H4 (cell line): Measurements from ENCODE around the gene CEP97. TPM values are rescaled to one million over a fixed set of nuclear protein-coding genes. Genes with fewer than 3 reads are reported as not detected.
A peak's percentile ranks its signal among the peaks of the same experiment; 100 is the strongest.
"Not testable (repeated sequence)": the region's sequence is repeated elsewhere in the genome, so short reads cannot be mapped to it uniquely, and the experiment has no call there.

Experiments
- DNase-seq: peaks from one replicate; pipeline ENCODE4 v3.0.0-alpha.2; 2015; ENCODE audit warnings: low spot score
- total RNA-seq: library from RNA; depleted of rRNA; stranded (reverse); fragments of >200 nt; shearing (Covaris generic); gene quantifications from 2 replicates; pipeline ENCODE4 v1.2.3, GENCODE V29; 2014

CEP97 gene
- total RNA-seq, 1 experiment from 2014 or later = 12.3 TPM

- DNase-seq = no peak
These were observed 37.7 kb downstream of the CEP97 start for GRCh38 chr3:101762041-101762646.

DNA sequence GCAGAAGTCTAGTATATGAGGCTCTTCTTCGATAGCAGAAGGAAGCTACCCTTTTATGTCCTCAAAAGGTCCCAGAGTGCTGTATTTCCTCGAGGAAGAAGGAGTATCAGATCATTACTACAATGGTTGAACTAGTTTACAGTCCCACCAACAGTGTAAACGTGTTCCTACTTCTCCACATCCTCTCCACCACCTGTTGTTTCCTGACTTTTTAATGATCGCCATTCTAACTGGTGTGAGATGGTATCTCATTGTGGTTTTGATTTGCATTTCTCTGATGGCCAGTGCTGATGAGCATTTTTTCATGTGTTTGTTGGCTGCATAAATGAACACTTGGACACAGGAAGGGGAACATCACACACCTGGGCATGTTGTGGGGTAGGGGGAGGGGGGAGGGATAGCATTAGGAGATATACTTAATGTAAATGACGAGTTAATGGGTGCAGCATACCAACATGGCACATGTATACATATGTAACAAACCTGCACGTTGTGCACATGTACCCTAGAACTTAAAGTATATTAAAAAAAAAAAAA, 53.4 kb downstream of the CEP97 start:
- not testable (repeated sequence) for DNase-seq

- no peak for DNase-seq
These were observed 54.1 kb downstream of the CEP97 start for GRCh38 chr3:101778385-101779046.

DNA sequence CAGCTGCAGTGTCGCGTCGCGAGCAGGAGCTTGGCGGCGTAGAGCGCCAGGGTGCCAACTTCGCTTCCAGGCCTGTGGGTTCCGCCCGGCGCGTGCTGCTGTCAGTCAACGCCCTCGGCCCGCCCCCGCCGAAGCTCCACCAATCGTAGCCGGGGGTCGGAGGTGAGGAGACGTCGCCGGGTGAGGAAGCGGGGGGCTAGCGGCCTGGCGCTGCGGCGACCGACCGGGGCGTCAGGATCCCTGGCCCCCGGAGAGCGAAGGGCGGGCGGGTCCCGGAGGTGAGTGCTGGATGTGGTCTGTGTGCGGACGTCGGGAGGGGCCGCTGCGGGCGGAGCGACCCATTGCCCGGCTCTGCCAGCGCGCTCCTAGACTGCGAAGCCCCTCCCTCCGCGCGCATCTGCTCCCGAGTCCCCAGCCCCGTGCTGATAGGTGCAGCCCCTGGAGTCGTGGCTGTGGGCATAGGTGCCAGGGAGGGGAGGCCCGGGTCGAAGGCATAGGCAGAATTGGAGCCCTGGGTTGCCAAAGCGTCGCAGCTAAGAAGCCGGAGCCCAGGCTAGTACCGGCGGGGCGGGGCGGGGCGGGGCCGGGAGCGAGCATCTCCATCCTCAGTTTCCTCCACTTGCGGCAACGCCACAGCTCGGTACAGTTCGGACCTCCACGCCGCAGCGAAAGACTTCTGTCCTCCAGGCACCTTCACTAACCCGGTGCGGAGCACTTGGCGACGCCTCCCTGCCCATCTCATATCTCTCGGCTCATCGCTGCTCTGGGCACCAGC, 54.8 kb downstream of the CEP97 start, which contains the start of gene NXPE3:
NXPE3 (plus strand) TSS at position 165 of the 775 bp plus-strand sequence. CDS start 6,386 bp downstream, outside the sequence.
- DNase-seq = peak; percentile 81

DNA sequence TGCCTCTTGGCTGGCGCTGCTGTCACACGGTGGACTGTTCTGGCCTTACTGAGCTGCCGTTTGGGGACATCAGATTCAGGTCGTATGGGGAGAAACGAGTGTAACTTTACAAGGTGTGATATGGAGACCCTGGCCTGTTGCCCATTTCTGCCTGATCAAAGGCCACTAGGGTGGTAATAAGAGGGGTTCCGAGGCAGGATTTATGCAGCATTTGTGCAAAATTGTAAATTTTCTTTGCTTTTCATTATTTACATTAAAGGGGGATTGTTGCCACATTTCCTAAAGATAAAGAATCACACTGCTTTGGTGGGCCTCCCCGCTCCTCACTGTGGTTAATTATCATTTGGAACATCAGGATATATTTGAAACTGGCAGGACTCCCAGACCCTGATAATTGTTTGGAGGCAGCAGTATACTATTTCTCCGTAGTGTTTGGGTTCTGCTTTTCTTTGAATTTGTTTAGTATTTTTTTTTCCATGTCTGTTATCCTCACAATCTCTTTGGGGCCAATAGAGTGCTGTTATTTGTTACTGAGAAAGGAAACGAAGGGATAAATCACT, 55.5 kb downstream of the CEP97 start:
- no peak for DNase-seq

GRCh38 chr3:101780661-101781060, 56.2 kb downstream of the CEP97 start:
- DNase-seq = peak; percentile 75

- no peak for DNase-seq
These were observed 56.8 kb downstream of the CEP97 start for GRCh38 chr3:101781166-101781565.

DNA sequence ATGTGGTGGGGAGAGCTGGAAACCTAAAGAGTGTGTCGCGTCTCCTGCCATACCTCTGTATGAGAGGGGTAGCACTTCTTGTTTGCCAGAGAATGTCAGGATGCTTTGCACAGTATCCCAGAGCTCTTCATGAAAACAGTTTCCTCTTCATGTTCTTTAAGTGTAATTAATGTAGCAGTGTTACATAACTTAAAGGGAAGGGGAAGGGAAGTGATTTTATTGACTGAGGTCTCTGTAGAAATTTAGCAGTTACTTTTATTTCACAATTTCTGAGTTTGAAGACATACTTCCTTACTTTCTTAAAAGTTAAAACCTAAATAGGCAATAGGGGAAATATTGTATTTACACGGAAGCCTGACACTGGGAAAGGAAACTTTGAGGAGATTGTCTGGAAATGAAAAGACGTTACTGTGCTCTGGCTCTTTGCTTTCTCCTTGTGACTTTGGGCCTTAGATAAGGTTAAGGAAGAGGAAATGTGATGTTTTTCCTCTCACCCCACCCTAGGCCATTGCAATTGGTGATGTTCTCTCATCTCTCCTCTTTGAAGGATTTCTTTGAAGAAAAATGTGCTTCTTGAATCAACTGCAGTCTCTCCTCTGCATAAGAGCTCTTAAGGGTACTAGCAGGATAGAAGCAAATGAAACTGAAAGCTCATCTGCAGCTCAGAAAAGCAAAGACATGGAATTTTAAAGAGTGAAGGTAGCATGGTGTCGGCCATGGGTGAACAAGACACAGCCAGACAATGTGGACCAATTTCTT, 60.6 kb downstream of the CEP97 start:
- DNase-seq = no peak

GRCh38 chr3:101791778-101792177, 67.4 kb downstream of the CEP97 start:
- DNase-seq = no peak

GRCh38 chr3:101796077-101796680, 71.8 kb downstream of the CEP97 start:
- DNase-seq = no peak

- DNase-seq = no peak
These were observed 76.8 kb downstream of the CEP97 start for GRCh38 chr3:101801174-101801573.

DNA sequence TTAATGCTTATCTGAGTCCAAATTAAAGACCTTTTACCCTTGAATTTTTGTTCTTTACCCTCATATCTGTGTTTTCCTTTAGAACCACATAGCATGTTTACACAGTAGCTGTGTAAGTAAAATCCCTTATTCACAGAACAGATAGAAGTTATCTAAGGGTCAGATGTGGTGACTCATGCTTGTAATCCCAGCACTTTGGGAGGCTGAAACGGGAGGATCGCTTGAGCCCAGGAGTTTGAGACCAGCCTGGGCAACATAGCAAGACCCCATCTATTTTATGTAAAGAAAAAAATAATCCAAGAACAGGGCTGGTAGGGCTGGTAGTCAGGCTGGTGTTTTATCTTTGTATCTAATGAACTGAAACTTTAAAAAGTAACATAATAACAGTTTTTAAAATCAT, 77.8 kb downstream of the CEP97 start:
- DNase-seq = no peak

DNA sequence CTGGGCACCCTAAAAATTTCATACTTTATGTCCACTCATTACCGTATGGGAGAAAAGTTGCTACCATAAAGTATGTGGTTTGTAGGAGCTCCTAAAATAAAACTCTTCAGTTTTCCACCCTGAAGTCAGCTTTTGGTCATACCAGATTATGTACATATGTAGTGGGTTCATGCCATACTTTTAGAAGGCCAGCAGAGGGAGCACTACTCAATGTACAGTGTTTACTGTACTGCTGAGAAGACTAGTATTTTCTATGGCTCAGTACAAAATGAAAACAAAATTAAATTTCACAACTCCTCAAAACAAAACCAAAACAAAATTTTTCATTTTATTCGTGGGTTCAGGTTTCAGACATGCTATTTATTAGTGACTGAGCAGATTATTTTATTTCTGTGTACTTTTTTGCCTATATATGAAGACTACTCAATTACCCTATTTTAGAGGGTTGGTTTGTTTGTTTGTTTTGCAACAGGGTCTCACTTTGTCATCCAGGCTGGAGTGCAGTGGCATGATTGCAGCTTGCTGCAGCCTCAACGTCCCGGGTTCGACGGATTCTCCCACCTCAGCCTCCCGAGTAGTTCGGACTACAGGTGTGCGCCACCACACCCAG, 78.9 kb downstream of the CEP97 start:
- DNase-seq = peak; percentile 66

DNA sequence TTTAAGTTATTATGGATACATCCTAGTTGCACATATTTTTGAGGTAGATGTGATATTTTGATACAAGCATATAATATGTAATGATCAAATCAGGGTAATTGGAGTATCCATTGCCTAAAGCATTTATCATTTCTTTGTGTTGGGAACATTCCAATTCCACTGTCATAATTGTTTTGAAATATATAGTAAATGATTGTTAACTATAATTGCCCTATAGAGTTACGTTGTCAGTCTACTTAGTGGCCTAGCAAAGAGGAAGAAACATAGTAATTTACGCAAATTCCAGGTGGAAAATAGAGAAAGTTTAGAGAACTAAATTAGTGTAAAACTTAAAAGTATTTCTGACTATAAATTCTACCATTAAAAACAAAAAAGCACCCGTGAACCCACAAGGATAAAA, 79.5 kb downstream of the CEP97 start:
- DNase-seq = no peak

DNA sequence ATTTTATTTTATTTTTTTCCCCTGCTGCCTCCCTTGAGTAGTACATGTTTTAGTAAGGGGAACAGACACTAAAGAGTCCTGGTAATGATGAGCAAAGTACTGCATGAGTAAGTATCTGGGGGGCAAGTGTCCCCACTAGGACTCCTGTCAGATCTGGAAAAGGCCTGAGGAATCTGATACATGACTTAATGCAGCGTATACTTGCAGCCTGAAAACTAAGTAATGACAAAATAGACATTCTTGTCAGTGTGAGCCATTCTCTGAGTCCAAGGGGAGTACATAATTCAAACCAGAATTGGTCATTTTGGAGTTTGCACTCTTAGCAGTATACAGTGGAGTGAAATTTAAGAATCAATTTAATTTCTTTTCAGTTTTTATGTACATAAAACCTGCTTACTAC, 82.1 kb downstream of the CEP97 start:
- DNase-seq = no peak

GRCh38 chr3:101807888-101808287, 83.5 kb downstream of the CEP97 start:
- DNase-seq = no peak

- peak; percentile 24 for DNase-seq
These were observed 85.0 kb downstream of the CEP97 start for GRCh38 chr3:101809178-101810021.

- DNase-seq = no peak
These were observed 85.6 kb downstream of the CEP97 start for GRCh38 chr3:101810022-101810418.

- DNase-seq = no peak
These were observed 87.5 kb downstream of the CEP97 start for GRCh38 chr3:101811875-101812274.

DNA sequence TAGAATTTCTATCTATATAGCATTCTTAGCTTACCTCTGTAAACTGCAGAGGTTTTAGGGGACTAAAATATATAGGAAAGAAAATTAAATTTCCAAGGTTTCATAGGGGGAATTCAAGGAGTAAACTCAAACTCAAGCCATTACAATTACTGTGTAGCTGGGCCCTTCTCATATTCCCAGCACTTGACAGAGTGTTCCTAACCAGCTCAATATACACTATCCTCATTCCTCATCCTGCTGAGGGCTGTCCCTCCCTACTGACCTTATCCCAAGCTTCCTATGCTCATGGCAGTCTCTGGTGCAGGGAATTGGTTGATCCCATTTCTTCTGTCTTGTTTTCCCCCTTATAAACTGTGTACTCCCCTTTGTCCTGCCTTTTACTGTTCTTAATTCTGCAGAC, 88.5 kb downstream of the CEP97 start:
- no peak for DNase-seq
